Prostate gland (tissue), 2 donors: ENCODE measurements around the gene BRD1.

ENCODE experiments used
- POLR2AphosphoS5 ChIP-seq: sonication (generic); formaldehyde crosslinking; IDR thresholded peaks from one replicate; pipeline ENCODE4 v1.6.1; 2017; ENCODE audit warnings: antibody characterized with exemption
- TF ChIP-seq, protein P1 (sequence below), 4 experiments: fragments of 200-600 bp in 2 of 4; fragments of 450-650 bp in 2 of 4; sonication (generic) in 2 of 4; IDR thresholded peaks; 1 replicate in 3 of 4; 2 replicates in 1 of 4; pipeline ENCODE4 v1.5.1; 2016 to 2019; ENCODE audit warnings: antibody characterized with exemption in 4 of 4, mild to moderate bottlenecking in 2 of 4, moderate library complexity in 2 of 4

- TF ChIP-seq, protein P1, sequence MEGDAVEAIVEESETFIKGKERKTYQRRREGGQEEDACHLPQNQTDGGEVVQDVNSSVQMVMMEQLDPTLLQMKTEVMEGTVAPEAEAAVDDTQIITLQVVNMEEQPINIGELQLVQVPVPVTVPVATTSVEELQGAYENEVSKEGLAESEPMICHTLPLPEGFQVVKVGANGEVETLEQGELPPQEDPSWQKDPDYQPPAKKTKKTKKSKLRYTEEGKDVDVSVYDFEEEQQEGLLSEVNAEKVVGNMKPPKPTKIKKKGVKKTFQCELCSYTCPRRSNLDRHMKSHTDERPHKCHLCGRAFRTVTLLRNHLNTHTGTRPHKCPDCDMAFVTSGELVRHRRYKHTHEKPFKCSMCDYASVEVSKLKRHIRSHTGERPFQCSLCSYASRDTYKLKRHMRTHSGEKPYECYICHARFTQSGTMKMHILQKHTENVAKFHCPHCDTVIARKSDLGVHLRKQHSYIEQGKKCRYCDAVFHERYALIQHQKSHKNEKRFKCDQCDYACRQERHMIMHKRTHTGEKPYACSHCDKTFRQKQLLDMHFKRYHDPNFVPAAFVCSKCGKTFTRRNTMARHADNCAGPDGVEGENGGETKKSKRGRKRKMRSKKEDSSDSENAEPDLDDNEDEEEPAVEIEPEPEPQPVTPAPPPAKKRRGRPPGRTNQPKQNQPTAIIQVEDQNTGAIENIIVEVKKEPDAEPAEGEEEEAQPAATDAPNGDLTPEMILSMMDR (IDR thresholded peaks at IDR 0.05): no peak
- no peak for TF ChIP-seq POLR2AphosphoS5
Observed at GRCh38 chr22:49850959-49851802, 23.5 kb upstream of the BRD1 start.
